Karpas-422 (cell line): ENCODE results near the gene CLDN19. TPM values are rescaled to one million over a fixed set of nuclear protein-coding genes. Genes with fewer than 3 reads are reported as not detected.

Experiments
- DNase-seq: peaks from one replicate; pipeline ENCODE4 v3.0.0-alpha.2; 2015
- H2AFZ ChIP-seq: fragments of 200-600 bp; sonication (generic); 2 replicates; pipeline ENCODE4 v1.6.1; 2014; ENCODE audit warnings: antibody characterized with exemption, low read length, mixed read lengths
- H3K27ac ChIP-seq: fragments of 200-600 bp; sonication (generic); 2 replicates; pipeline ENCODE4 v1.5.1; 2014; ENCODE audit warnings: mild to moderate bottlenecking, low read length, moderate library complexity
- H3K27me3 ChIP-seq: fragments of 200-600 bp; sonication (generic); 2 replicates; pipeline ENCODE4 v1.6.1; 2014; ENCODE audit warnings: low read length, mixed read lengths
- H3K36me3 ChIP-seq: fragments of 200-600 bp; sonication (generic); 2 replicates; pipeline ENCODE4 v1.6.1; 2014; ENCODE audit warnings: low read length, mixed read lengths; ENCODE audit not compliant: insufficient read depth
- H3K4me1 ChIP-seq: fragments of 200-600 bp; sonication (generic); 2 replicates; pipeline ENCODE4 v1.6.1; 2014; ENCODE audit warnings: mild to moderate bottlenecking, low read length, mixed read lengths
- H3K4me2 ChIP-seq: fragments of 200-600 bp; sonication (generic); 2 replicates; pipeline ENCODE4 v1.6.1; 2014; ENCODE audit warnings: low read length, low read depth, mild to moderate bottlenecking; ENCODE audit not compliant: poor library complexity, severe bottlenecking
- H3K4me3 ChIP-seq: fragments of 200-600 bp; sonication (generic); 2 replicates; pipeline ENCODE4 v1.5.1; 2014; ENCODE audit warnings: mild to moderate bottlenecking, antibody characterized with exemption, low read length, mixed read lengths
- H3K79me2 ChIP-seq: fragments of 200-600 bp; sonication (generic); 2 replicates; pipeline ENCODE4 v1.6.1; 2014; ENCODE audit warnings: mild to moderate bottlenecking, low read length, mixed read lengths
- H3K9ac ChIP-seq: fragments of 200-600 bp; sonication (generic); 2 replicates; pipeline ENCODE4 v1.6.0; 2014; ENCODE audit warnings: low read length
- H3K9me2 ChIP-seq: fragments of 200-600 bp; sonication (generic), shearing (Covaris generic); replicated peaks from 2 replicates; pipeline ENCODE4 v1.6.0; 2014; ENCODE audit warnings: mild to moderate bottlenecking, low read length, moderate library complexity; ENCODE audit not compliant: insufficient read depth
- H3K9me3 ChIP-seq: fragments of 300-700, 200-600 bp; sonication (generic); 2 replicates; pipeline ENCODE4 v1.6.1; 2014; ENCODE audit warnings: low read length, mixed read lengths
- H4K20me1 ChIP-seq: fragments of 200-600 bp; sonication (generic); 2 replicates; pipeline ENCODE4 v1.6.1; 2014; ENCODE audit warnings: mild to moderate bottlenecking, antibody characterized with exemption, low read length, low read depth; ENCODE audit not compliant: insufficient read depth
- total RNA-seq: library from RNA; depleted of rRNA; stranded (reverse); fragments of >200 nt; shearing (Covaris generic); gene quantifications from 2 replicates; pipeline ENCODE4 v1.2.3, GENCODE V29; 2014; ENCODE audit warnings: low replicate concordance

Gene CLDN19
- total RNA-seq, 1 experiment from 2014 or later: not detected

- Histone ChIP-seq H3K9ac (no peak overlapping the region), H3K36me3 (peaks cover 17% of the 10 kb centered on the region), H4K20me1 (no peaks in the 10 kb centered on the region), H3K4me1 (no peaks in the 10 kb centered on the region), H2AFZ (no peak overlapping the region), H3K79me2 (no peaks in the 10 kb centered on the region; the same call in 1 of the 2 replicates), H3K4me2 (no peak overlapping the region), H3K27ac (no peak overlapping the region), H3K9me2 (no peaks in the 10 kb centered on the region), H3K4me3 (no peak overlapping the region), H3K9me3 (no peaks in the 10 kb centered on the region), H3K27me3 (no peaks in the 10 kb centered on the region)
- no peak for DNase-seq
These were observed 39.7 kb upstream of the CLDN19 start for GRCh38 chr1:42779725-42780124.

GRCh38 chr1:42777852-42778251, 37.8 kb upstream of the CLDN19 start:
- Histone ChIP-seq H3K79me2 (peaks cover 5% of the 10 kb centered on the region), H2AFZ (no peak overlapping the region), H3K27ac (no peak overlapping the region), H3K4me2 (no peak overlapping the region), H4K20me1 (no peaks in the 10 kb centered on the region), H3K4me1 (no peaks in the 10 kb centered on the region), H3K9me3 (no peaks in the 10 kb centered on the region), H3K9ac (no peak overlapping the region), H3K9me2 (no peaks in the 10 kb centered on the region), H3K36me3 (peaks cover 20% of the 10 kb centered on the region), H3K4me3 (no peak overlapping the region), H3K27me3 (no peaks in the 10 kb centered on the region)
- DNase-seq: peak; percentile 80

GRCh38 chr1:42776502-42776901, 36.5 kb upstream of the CLDN19 start:
- H3K9me2 ChIP-seq: no peaks in the 10 kb centered on the region
- H2AFZ ChIP-seq: no peak overlapping the region
- H3K9me3 ChIP-seq: no peaks in the 10 kb centered on the region
- no peaks in the 10 kb centered on the region for H3K4me1 ChIP-seq
- H3K4me3 ChIP-seq: no peak overlapping the region
- H3K27me3 ChIP-seq: no peaks in the 10 kb centered on the region
- peaks cover 20% of the 10 kb centered on the region for H3K36me3 ChIP-seq
- H4K20me1 ChIP-seq: no peaks in the 10 kb centered on the region
- no peak for DNase-seq
- H3K79me2 ChIP-seq: peaks cover 18% of the 10 kb centered on the region
- no peak overlapping the region for H3K4me2 ChIP-seq
- H3K9ac ChIP-seq: no peak overlapping the region
- no peak overlapping the region for H3K27ac ChIP-seq

- Histone ChIP-seq H3K27ac (no peak overlapping the region), H4K20me1 (no peaks in the 10 kb centered on the region), H3K9ac (no peak overlapping the region), H3K9me3 (no peaks in the 10 kb centered on the region), H3K9me2 (no peaks in the 10 kb centered on the region), H3K79me2 (peaks cover 33% of the 10 kb centered on the region), H3K36me3 (peaks cover 16% of the 10 kb centered on the region), H3K27me3 (no peaks in the 10 kb centered on the region), H2AFZ (no peak overlapping the region), H3K4me2 (no peak overlapping the region), H3K4me1 (peaks cover 5% of the 10 kb centered on the region), H3K4me3 (no peak overlapping the region)
- DNase-seq: no peak
These were observed 35.0 kb upstream of the CLDN19 start for GRCh38 chr1:42774928-42775526.

- H3K4me3 ChIP-seq: no peak overlapping the region
- H2AFZ ChIP-seq: no peak overlapping the region
- no peaks in the 10 kb centered on the region for H4K20me1 ChIP-seq
- H3K27me3 ChIP-seq: no peaks in the 10 kb centered on the region
- H3K4me2 ChIP-seq: no peak overlapping the region
- H3K79me2 ChIP-seq: peaks cover 48% of the 10 kb centered on the region
- DNase-seq: no peak
- no peak overlapping the region for H3K27ac ChIP-seq
- H3K9me3 ChIP-seq: no peaks in the 10 kb centered on the region
- peaks cover 11% of the 10 kb centered on the region for H3K4me1 ChIP-seq
- no peak overlapping the region for H3K9ac ChIP-seq
- H3K9me2 ChIP-seq: no peaks in the 10 kb centered on the region
- H3K36me3 ChIP-seq: peaks cover 14% of the 10 kb centered on the region
These were observed 33.4 kb upstream of the CLDN19 start for GRCh38 chr1:42773420-42773819.

GRCh38 chr1:42769811-42770210, 29.8 kb upstream of the CLDN19 start:
- H3K36me3 ChIP-seq: 0 out of 2 replicates have a peak, but pooled peaks cover 3% of the 10 kb centered on the region
- no peak overlapping the region for H2AFZ ChIP-seq
- H3K9me2 ChIP-seq: no peaks in the 10 kb centered on the region
- no peak for DNase-seq
- H3K9ac ChIP-seq: no peak overlapping the region
- H3K9me3 ChIP-seq: no peaks in the 10 kb centered on the region
- H3K4me3 ChIP-seq: no peak overlapping the region
- no peak overlapping the region for H3K27ac ChIP-seq
- peaks cover 79% of the 10 kb centered on the region for H3K79me2 ChIP-seq
- H4K20me1 ChIP-seq: no peaks in the 10 kb centered on the region
- peaks cover 27% of the 10 kb centered on the region for H3K4me1 ChIP-seq
- H3K27me3 ChIP-seq: no peaks in the 10 kb centered on the region
- H3K4me2 ChIP-seq: no peak overlapping the region

GRCh38 chr1:42768172-42768571, 28.1 kb upstream of the CLDN19 start:
- Histone ChIP-seq H3K79me2 (peaks cover 86% of the 10 kb centered on the region), H3K9me3 (no peaks in the 10 kb centered on the region), H3K4me1 (peaks cover 32% of the 10 kb centered on the region), H3K27me3 (no peaks in the 10 kb centered on the region), H3K4me3 (peak overlapping the region; percentile 87), H2AFZ (no peak overlapping the region), H4K20me1 (no peaks in the 10 kb centered on the region), H3K9ac (peak overlapping the region; percentile 83), H3K27ac (no peak overlapping the region), H3K9me2 (no peaks in the 10 kb centered on the region), H3K4me2 (peak overlapping the region; percentile 94), H3K36me3 (no peaks in the 10 kb centered on the region)
- no peak for DNase-seq

- DNase-seq: peak; percentile 73
- Histone ChIP-seq H2AFZ (peak overlapping the region; percentile 64; the same call in 1 of the 2 replicates), H3K79me2 (peaks cover 81% of the 10 kb centered on the region)
These were observed 27.5 kb upstream of the CLDN19 start for GRCh38 chr1:42767510-42768000.

More at GRCh38 chr1:42767510-42768000, 27.5 kb upstream of the CLDN19 start:
- no peaks in the 10 kb centered on the region for H3K9me3 ChIP-seq
- H3K27me3 ChIP-seq: no peaks in the 10 kb centered on the region
- no peak overlapping the region for H3K27ac ChIP-seq
- peak overlapping the region; percentile 94 for H3K4me2 ChIP-seq
- no peaks in the 10 kb centered on the region for H4K20me1 ChIP-seq
- H3K9me2 ChIP-seq: no peaks in the 10 kb centered on the region
- peaks cover 32% of the 10 kb centered on the region for H3K4me1 ChIP-seq
- H3K9ac ChIP-seq: peak overlapping the region; percentile 83
- H3K4me3 ChIP-seq: peak overlapping the region; percentile 87
- H3K36me3 ChIP-seq: no peaks in the 10 kb centered on the region
